CD4-positive, alpha-beta T cell treated with Interleukin-21 for 1 hour (primary cell): ENCODE data around the gene CYP2W1.
A peak's percentile ranks its signal among the peaks of the same experiment; 100 is the strongest.
"Not testable (repeated sequence)": the region's sequence is repeated elsewhere in the genome, so short reads cannot be mapped to it uniquely, and the experiment has no call there.

Experiments used
- DNase-seq: peaks from one replicate; pipeline ENCODE4 v3.0.0-alpha.2; 2020

CYP2W1 gene

GRCh38 chr7:1030444-1031070 lies 47.6 kb downstream of the CYP2W1 start:
- no peak for DNase-seq

DNA sequence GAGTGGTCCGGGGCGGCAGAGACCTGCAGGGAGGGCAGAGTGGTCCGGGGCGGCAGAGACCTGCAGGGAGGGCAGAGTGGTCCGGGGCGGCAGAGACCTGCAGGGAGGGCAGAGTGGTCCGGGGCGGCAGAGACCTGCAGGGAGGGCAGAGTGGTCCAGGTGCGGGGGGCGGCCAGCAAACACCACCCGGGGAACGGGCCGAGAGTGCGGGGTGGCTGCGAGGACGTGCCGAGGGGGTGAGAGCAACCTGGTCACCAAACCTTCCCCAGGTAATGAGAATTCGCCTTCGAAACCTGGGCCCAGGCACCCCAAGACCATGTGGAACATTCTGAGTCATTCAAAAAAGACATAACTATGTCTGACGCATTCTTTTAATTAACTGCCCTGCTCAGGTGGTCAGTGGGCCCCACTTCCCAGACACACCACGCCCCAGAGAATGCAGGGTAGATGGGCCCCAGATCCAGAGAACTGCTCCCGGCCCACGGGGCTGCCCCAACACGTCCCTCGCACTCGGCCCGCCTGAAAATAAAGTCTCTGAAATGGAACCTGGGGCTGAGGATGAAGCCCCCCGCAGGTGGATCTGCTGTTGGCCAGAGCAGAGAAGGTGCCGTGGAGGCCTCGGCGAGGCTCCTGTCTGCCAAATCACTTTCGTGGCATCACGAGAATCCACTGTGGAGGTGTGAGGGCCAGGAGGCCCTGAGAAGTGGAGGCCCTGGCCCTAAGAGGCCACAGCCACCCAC lies 48.9 kb downstream of the CYP2W1 start:
- DNase-seq: no peak

DNA sequence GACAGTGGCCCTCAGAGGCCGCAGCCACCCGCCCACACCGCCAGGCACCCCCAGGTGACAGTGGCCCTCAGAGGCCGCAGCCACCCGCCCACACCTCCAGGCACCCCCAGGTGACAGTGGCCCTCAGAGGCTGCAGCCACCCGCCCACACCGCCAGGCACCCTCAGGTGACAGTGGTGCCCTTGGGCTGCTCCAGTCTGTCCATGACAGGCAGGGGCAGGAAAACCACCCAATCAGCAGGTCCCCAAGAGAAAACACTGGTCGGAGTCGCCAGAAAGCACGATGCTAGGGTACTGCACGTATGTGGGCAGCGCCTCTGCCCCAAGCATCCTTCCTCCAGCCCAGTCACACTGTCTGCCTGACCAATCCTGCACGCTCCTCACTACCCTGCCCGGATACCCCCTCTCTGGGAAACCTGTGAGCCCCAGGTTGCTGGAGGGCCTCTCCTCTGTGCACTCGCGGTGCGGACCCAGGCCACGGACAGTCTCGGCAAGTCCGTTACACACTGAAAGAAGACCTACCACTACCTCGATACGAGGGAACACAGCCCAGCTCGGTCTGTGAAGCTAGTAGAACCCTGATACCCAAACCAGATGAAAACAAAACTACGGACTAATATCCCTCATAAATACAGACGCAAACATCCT lies 49.7 kb downstream of the CYP2W1 start:
- no peak for DNase-seq

DNA sequence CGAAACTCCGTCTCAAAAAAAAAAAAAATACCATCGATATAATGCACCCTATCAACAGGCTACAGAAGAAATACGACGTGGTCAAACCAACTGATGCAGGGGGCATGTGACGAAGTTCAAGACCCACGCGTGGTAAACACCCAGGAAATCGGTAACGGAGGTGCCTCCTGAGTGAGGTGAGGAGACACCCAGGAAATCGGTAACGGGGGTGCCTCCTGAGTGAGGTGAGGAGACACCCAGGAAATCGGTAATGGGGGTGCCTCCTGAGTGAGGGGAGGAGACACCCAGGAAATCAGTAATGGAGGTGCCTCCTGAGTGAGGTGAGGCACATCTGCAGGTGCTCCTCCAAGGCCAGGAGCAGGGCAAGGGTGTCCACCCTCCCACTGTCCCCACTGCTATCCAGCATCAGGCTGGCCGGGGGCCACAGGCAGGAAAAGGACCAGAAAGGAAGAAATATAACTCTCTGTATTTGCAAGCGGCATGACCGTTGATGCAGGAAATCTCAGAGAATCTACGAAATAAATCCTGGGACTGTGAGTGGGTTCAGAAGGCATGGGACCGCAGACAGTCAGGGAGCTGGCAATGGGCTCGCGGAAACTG lies 50.7 kb downstream of the CYP2W1 start:
- peak; percentile 73 for DNase-seq

DNA sequence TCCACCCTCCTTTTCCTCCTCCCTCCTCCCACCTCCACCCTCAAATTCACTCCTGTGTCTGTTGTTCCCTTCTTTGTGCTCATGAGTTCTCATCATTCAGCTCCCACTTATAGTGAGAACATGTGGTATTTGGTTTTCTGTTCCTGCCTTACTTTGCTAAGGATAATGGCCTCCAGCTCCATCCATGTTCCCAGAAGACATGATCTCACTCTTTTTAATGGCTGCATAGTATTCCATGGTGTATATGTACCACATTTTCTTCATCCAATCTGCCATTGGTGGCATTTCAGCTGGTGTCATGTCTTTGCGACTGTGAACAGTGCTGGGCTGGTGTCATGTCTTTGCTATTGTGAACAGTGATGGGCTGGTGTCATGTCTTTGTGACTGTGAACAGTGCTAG lies 51.8 kb downstream of the CYP2W1 start:
- not testable (repeated sequence) for DNase-seq

DNA sequence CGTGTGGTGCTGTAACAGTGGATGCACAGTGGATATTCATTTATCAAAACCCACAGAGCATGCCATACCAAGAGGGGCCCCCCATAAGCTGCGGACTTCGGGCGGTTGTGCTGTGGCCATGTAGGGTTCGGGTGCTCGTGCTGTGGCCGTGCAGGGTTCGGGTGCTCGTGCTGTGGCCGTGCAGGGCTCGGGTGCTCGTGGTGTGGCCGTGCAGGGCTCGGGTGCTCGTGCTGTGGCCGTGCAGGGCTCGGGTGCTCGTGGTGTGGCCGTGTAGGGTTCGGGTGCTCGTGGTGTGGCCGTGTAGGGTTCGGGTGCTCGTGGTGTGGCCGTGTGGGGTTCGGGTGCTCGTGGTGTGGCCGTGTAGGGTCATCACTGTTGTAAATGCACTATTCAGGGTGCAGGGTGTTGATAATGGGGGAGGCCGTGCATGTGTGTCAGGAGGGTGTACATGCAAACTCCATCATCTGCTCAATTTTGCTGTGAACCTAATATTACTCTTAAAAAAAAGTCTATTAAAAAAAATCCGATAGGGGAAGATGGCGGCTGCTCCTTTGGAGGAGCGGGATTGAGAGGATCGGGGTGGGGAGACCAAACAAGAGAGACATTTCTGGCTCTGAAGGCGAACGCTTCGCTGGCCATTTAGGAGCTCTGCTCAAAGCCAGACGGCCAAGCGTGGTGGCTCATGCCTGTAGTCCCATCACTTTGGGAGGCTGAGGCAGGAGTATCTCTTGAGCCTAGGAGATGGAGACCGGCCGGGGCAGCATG lies 53.4 kb downstream of the CYP2W1 start:
- not testable (repeated sequence) for DNase-seq
